Brain pericyte (primary cell): ENCODE measurements around the gene SPDYE3.
"Not testable (repeated sequence)": the region's sequence is repeated elsewhere in the genome, so short reads cannot be mapped to it uniquely, and the experiment has no call there.

Experiments used
- DNase-seq: peaks from one replicate; pipeline ENCODE4 v3.0.0-alpha.2; 2012; ENCODE audit warnings: low read depth, low spot score

The SPDYE3 gene

GRCh38 chr7:100288258-100288657 lies 19.2 kb upstream of the SPDYE3 start:
- DNase-seq, result not testable (repeated sequence)

GRCh38 chr7:100292162-100292561 lies 15.3 kb upstream of the SPDYE3 start:
- DNase-seq, result not testable (repeated sequence)

- DNase-seq, result peak; percentile 10
These were observed 12.2 kb upstream of the SPDYE3 start for GRCh38 chr7:100295269-100295668.

GRCh38 chr7:100297852-100298631 lies 9.5 kb upstream of the SPDYE3 start:
- not testable (repeated sequence) for DNase-seq

GRCh38 chr7:100298632-100298895 lies 8.9 kb upstream of the SPDYE3 start:
- DNase-seq, result not testable (repeated sequence)

- DNase-seq, result not testable (repeated sequence)
These were observed 3.0 kb upstream of the SPDYE3 start for GRCh38 chr7:100304526-100304925.

GRCh38 chr7:100318329-100318728 lies 10.8 kb downstream of the SPDYE3 start:
- not testable (repeated sequence) for DNase-seq

GRCh38 chr7:100321648-100322047 lies 14.1 kb downstream of the SPDYE3 start:
- not testable (repeated sequence) for DNase-seq

GRCh38 chr7:100324194-100324593 lies 16.7 kb downstream of the SPDYE3 start:
- not testable (repeated sequence) for DNase-seq

- DNase-seq, result not testable (repeated sequence)
These were observed 18.2 kb downstream of the SPDYE3 start for GRCh38 chr7:100325671-100326070.

GRCh38 chr7:100326914-100327313 lies 19.4 kb downstream of the SPDYE3 start:
- not testable (repeated sequence) for DNase-seq

- DNase-seq, result peak; percentile 76
These were observed 28.3 kb downstream of the SPDYE3 start for GRCh38 chr7:100335566-100336466.

- not testable (repeated sequence) for DNase-seq
These were observed 30.7 kb downstream of the SPDYE3 start for GRCh38 chr7:100338083-100338696.

GRCh38 chr7:100341286-100341685 lies 33.8 kb downstream of the SPDYE3 start:
- DNase-seq, result not testable (repeated sequence)

GRCh38 chr7:100342765-100343164 lies 35.3 kb downstream of the SPDYE3 start:
- DNase-seq, result no peak

- DNase-seq, result not testable (repeated sequence)
These were observed 36.6 kb downstream of the SPDYE3 start for GRCh38 chr7:100344124-100344559.

- DNase-seq, result peak; percentile 27
These were observed 37.2 kb downstream of the SPDYE3 start for GRCh38 chr7:100344560-100345287.

GRCh38 chr7:100345288-100345672 lies 37.8 kb downstream of the SPDYE3 start:
- DNase-seq, result not testable (repeated sequence)

GRCh38 chr7:100346921-100347320 lies 39.4 kb downstream of the SPDYE3 start:
- no peak for DNase-seq

- DNase-seq, result no peak
These were observed 41.3 kb downstream of the SPDYE3 start for GRCh38 chr7:100348805-100349204.

- DNase-seq, result no peak
These were observed 42.3 kb downstream of the SPDYE3 start for GRCh38 chr7:100349757-100350156.
